NCI-H1048 (cell line): ENCODE results near the gene ABHD2.

Experiments used
- DNase-seq: peaks from one replicate; lab custom pipeline; 2025; lab: John Stamatoyannopoulos, UW

The ABHD2 gene

GRCh38 chr15:89167267-89168176 lies 79.3 kb downstream of the ABHD2 start:
- DNase-seq, result no peak

GRCh38 chr15:89168316-89168833 lies 80.1 kb downstream of the ABHD2 start:
- DNase-seq, result no peak

GRCh38 chr15:89170364-89170763 lies 82.1 kb downstream of the ABHD2 start:
- DNase-seq, result no peak

- no peak for DNase-seq
Observed at GRCh38 chr15:89171136-89172072, 83.1 kb downstream of the ABHD2 start.

GRCh38 chr15:89172921-89173320 lies 84.7 kb downstream of the ABHD2 start:
- DNase-seq, result no peak

- no peak for DNase-seq
Observed at GRCh38 chr15:89174476-89174875, 86.2 kb downstream of the ABHD2 start.

- no peak for DNase-seq
Observed at GRCh38 chr15:89175617-89176191, 87.4 kb downstream of the ABHD2 start.

GRCh38 chr15:89177116-89177515 lies 88.9 kb downstream of the ABHD2 start:
- no peak for DNase-seq

GRCh38 chr15:89177633-89178306 lies 89.5 kb downstream of the ABHD2 start:
- no peak for DNase-seq

- no peak for DNase-seq
Observed at GRCh38 chr15:89178307-89178977, 90.2 kb downstream of the ABHD2 start.

- DNase-seq, result no peak
Observed at GRCh38 chr15:89179966-89180875, 92.0 kb downstream of the ABHD2 start.

- no peak for DNase-seq
Observed at GRCh38 chr15:89184357-89184756, 96.1 kb downstream of the ABHD2 start.

GRCh38 chr15:89184886-89185526 lies 96.8 kb downstream of the ABHD2 start:
- DNase-seq, result no peak

- no peak for DNase-seq
Observed at GRCh38 chr15:89186803-89187202, 98.5 kb downstream of the ABHD2 start.

- DNase-seq, result no peak
Observed at GRCh38 chr15:89187301-89187985, 99.2 kb downstream of the ABHD2 start.

GRCh38 chr15:89187986-89188514 lies 99.8 kb downstream of the ABHD2 start:
- no peak for DNase-seq

GRCh38 chr15:89192136-89192535 lies 103.9 kb downstream of the ABHD2 start:
- DNase-seq, result no peak

GRCh38 chr15:89192766-89193165 lies 104.5 kb downstream of the ABHD2 start:
- no peak for DNase-seq

- no peak for DNase-seq
Observed at GRCh38 chr15:89194608-89195007, 106.4 kb downstream of the ABHD2 start.
